ENCODE data around the gene NBEA. TPM values are rescaled to one million over a fixed set of nuclear protein-coding genes. Genes with fewer than 3 reads are reported as not detected.
"Not testable (repeated sequence)": the region's sequence is repeated elsewhere in the genome, so short reads cannot be mapped to it uniquely, and the experiment has no call there.

The NBEA gene
- total RNA-seq, 4 donors from 2014 or later: 0.34 to 10.3 (median 2.4) TPM

GRCh38 chr13:35107535-35107934, 165.5 kb downstream of the NBEA start:
- TF ChIP-seq CTCF (IDR thresholded peaks at IDR 0.05) (no peak), POLR2A (IDR thresholded peaks at IDR 0.05) (no peak)
- Histone ChIP-seq H3K4me3 (no peak overlapping the region), H3K27ac (no peak overlapping the region), H3K4me1 (no peaks in the 10 kb centered on the region), H3K9me3 (no peaks in the 10 kb centered on the region), H3K27me3 (no peaks in the 10 kb centered on the region), H3K36me3 (no peaks in the 10 kb centered on the region)
- 43 to 60% methylated on average over 1 of the region's 1 CpG for WGBS, 2 donors
- DNase-seq: no peak
- intact Hi-C loops (cut with DNase I): no loop called here

- H3K27me3 ChIP-seq; H3K4me1 ChIP-seq; DNase-seq; H3K9me3 ChIP-seq; H3K4me3 ChIP-seq; intact Hi-C loops (cut with DNase I); H3K27ac ChIP-seq; H3K36me3 ChIP-seq: not testable (repeated sequence)
- WGBS, 2 donors: 83 to 87% methylated on average over 3 of the region's 3 CpGs
These were observed 171.5 kb downstream of the NBEA start for GRCh38 chr13:35113612-35114011.

GRCh38 chr13:35127466-35127865, 185.4 kb downstream of the NBEA start:
- no peaks in the 10 kb centered on the region for H3K4me1 ChIP-seq
- no peaks in the 10 kb centered on the region for H3K9me3 ChIP-seq
- no peaks in the 10 kb centered on the region for H3K27me3 ChIP-seq
- WGBS, 2 donors: 57 to 87% methylated on average over 2 of the region's 2 CpGs
- intact Hi-C loops (cut with DNase I): no loop called here
- H3K4me3 ChIP-seq: no peak overlapping the region
- no peaks in the 10 kb centered on the region for H3K36me3 ChIP-seq
- DNase-seq: no peak
- TF ChIP-seq CTCF (IDR thresholded peaks at IDR 0.05) (no peak), POLR2A (IDR thresholded peaks at IDR 0.05) (no peak)
- no peak overlapping the region for H3K27ac ChIP-seq

GRCh38 chr13:35129500-35129899, 187.4 kb downstream of the NBEA start:
- H3K36me3 ChIP-seq: no peaks in the 10 kb centered on the region
- intact Hi-C loops (cut with DNase I): no loop called here

GRCh38 chr13:35131471-35131870, 189.4 kb downstream of the NBEA start:
- Histone ChIP-seq H3K36me3 (no peaks in the 10 kb centered on the region), H3K27ac (no peak overlapping the region), H3K27me3 (no peaks in the 10 kb centered on the region), H3K9me3 (no peaks in the 10 kb centered on the region), H3K4me3 (no peak overlapping the region), H3K4me1 (no peaks in the 10 kb centered on the region)
- no peak for DNase-seq
- TF ChIP-seq CTCF (IDR thresholded peaks at IDR 0.05): no peak
- intact Hi-C loops (cut with DNase I): no loop called here

More at GRCh38 chr13:35129500-35129899, 187.4 kb downstream of the NBEA start:
- Histone ChIP-seq H3K27me3 (no peaks in the 10 kb centered on the region), H3K27ac (no peak overlapping the region), H3K4me1 (no peaks in the 10 kb centered on the region), H3K4me3 (no peak overlapping the region), H3K9me3 (no peaks in the 10 kb centered on the region)
- DNase-seq: no peak
- TF ChIP-seq POLR2A (IDR thresholded peaks at IDR 0.05) (no peak), CTCF (IDR thresholded peaks at IDR 0.05) (no peak)

- intact Hi-C loops (cut with DNase I): no loop called here
- Histone ChIP-seq H3K36me3 (no peaks in the 10 kb centered on the region), H3K27me3 (no peaks in the 10 kb centered on the region), H3K4me1 (no peaks in the 10 kb centered on the region), H3K4me3 (no peak overlapping the region), H3K27ac (no peak overlapping the region), H3K9me3 (no peaks in the 10 kb centered on the region)
- 29 to 37% methylated on average over 2 of the region's 2 CpGs for WGBS, 2 donors
- DNase-seq: no peak
- TF ChIP-seq CTCF (IDR thresholded peaks at IDR 0.05): no peak
- no peak for TF ChIP-seq POLR2A (IDR thresholded peaks at IDR 0.05)
These were observed 194.5 kb downstream of the NBEA start for GRCh38 chr13:35136585-35136984.
